Esophagus muscularis mucosa (tissue), 4 donors: Measurements from ENCODE around the gene PNISR.

Experiments used
- CTCF ChIP-seq, 3 experiments: fragments of 200-600 bp in 2 of 3; fragments of 450-650 bp in 1 of 3; sonication (generic) in 2 of 3; IDR thresholded peaks; one replicate each; pipeline ENCODE4 v1.5.1; 2017 to 2019; ENCODE audit warnings: antibody characterized with exemption in 3 of 3, mild to moderate bottlenecking in 2 of 3, moderate library complexity in 1 of 3
- EP300 ChIP-seq: sonication (generic); formaldehyde crosslinking; IDR thresholded peaks from one replicate; pipeline ENCODE4 v1.6.1; 2017; ENCODE audit warnings: antibody characterized with exemption
- POLR2A ChIP-seq: fragments of 450-650 bp; IDR thresholded peaks from one replicate; pipeline ENCODE4 v1.6.1; 2017; ENCODE audit warnings: antibody characterized with exemption, moderate library complexity, mild to moderate bottlenecking, low read depth
- POLR2AphosphoS5 ChIP-seq, 2 donors: sonication (generic); formaldehyde crosslinking; IDR thresholded peaks; one replicate each; pipeline ENCODE4 v1.6.1; 2017; ENCODE audit warnings: antibody characterized with exemption in 2 of 2

- no peak for TF ChIP-seq CTCF (IDR thresholded peaks at IDR 0.05)
- no peak for TF ChIP-seq POLR2A
- TF ChIP-seq POLR2AphosphoS5 (IDR thresholded peaks at IDR 0.05): peak; percentile 73 to 81
- TF ChIP-seq EP300: no peak
Observed at GRCh38 chr6:99424761-99425646, at the start of gene PNISR.
